Skin epidermis (tissue), 12 donors: ENCODE results near the gene CDR2.
"Not testable (repeated sequence)": the region's sequence is repeated elsewhere in the genome, so short reads cannot be mapped to it uniquely, and the experiment has no call there.

ENCODE experiments used
- H3K27ac ChIP-seq, 21 experiments: fragments of 200-600 bp; sonication (generic) in 11 of 21; one replicate each; pipeline ENCODE4 v1.5.0; 2020; ENCODE audit warnings: mild to moderate bottlenecking in 3 of 21, inconsistent platforms in 2 of 21, moderate library complexity in 2 of 21
- H3K4me3 ChIP-seq, 7 experiments: fragments of 200-600 bp; sonication (generic) in 2 of 7; one replicate each; pipeline ENCODE4 v1.5.0; 2020; ENCODE audit warnings: inconsistent platforms in 2 of 7, mild to moderate bottlenecking in 2 of 7, moderate library complexity in 1 of 7

CDR2 gene

GRCh38 chr16:22380529-22380928 lies 6.1 kb upstream of the CDR2 start:
- Histone ChIP-seq H3K27ac (peak overlapping the region in 2 of 21 experiments; percentile 43 to 56), H3K4me3 (no peak overlapping the region)

GRCh38 chr16:22379656-22380055 lies 5.2 kb upstream of the CDR2 start:
- H3K4me3 ChIP-seq: no peak overlapping the region
- no peak overlapping the region for H3K27ac ChIP-seq

- no peak overlapping the region for H3K27ac ChIP-seq
- H3K4me3 ChIP-seq: no peak overlapping the region
Measured at GRCh38 chr16:22375963-22376640, 1.7 kb upstream of the CDR2 start.

GRCh38 chr16:22375117-22375962 lies 921 bp upstream of the CDR2 start:
- H3K4me3 ChIP-seq: peak overlapping the region; percentile 63 to 95 (median 72)
- peak overlapping the region in 19 of 21 experiments; percentile 39 to 90 (median 76) for H3K27ac ChIP-seq

GRCh38 chr16:22373662-22374310 lies 633 bp downstream of the CDR2 start:
- peak overlapping the region; percentile 61 to 90 (median 85) for H3K27ac ChIP-seq
- H3K4me3 ChIP-seq: peak overlapping the region; percentile 63 to 95 (median 72)

- peak overlapping the region; percentile 63 to 95 (median 72) for H3K4me3 ChIP-seq
- H3K27ac ChIP-seq: peak overlapping the region in 16 of 21 experiments; percentile 61 to 90 (median 85)
Measured at GRCh38 chr16:22372882-22373661, 1.3 kb downstream of the CDR2 start.

- H3K4me3 ChIP-seq: no peak overlapping the region
Measured at GRCh38 chr16:22370038-22370820, 4.2 kb downstream of the CDR2 start.

GRCh38 chr16:22369221-22369811 lies 5.1 kb downstream of the CDR2 start:
- Histone ChIP-seq H3K4me3 (no peak overlapping the region), H3K27ac (peak overlapping the region in 9 of 21 experiments; percentile 1 to 63 (median 16))

More at GRCh38 chr16:22370038-22370820, 4.2 kb downstream of the CDR2 start:
- peak overlapping the region in 8 of 21 experiments; percentile 7 to 46 (median 24) for H3K27ac ChIP-seq

GRCh38 chr16:22368200-22368826 lies 6.1 kb downstream of the CDR2 start:
- H3K27ac ChIP-seq: peak overlapping the region in 1 of 21 experiments; percentile 16
- not testable (repeated sequence) for H3K4me3 ChIP-seq

- Histone ChIP-seq H3K4me3 (no peak overlapping the region), H3K27ac (no peak overlapping the region)
Measured at GRCh38 chr16:22366889-22367288, 7.5 kb downstream of the CDR2 start.

- no peak overlapping the region for H3K4me3 ChIP-seq
- no peak overlapping the region for H3K27ac ChIP-seq
Measured at GRCh38 chr16:22366371-22366770, 8.0 kb downstream of the CDR2 start.

GRCh38 chr16:22364241-22364640 lies 10.2 kb downstream of the CDR2 start:
- no peak overlapping the region for H3K27ac ChIP-seq
- H3K4me3 ChIP-seq: no peak overlapping the region

GRCh38 chr16:22360963-22361659 lies 13.3 kb downstream of the CDR2 start:
- no peak overlapping the region for H3K4me3 ChIP-seq
- H3K27ac ChIP-seq: peak overlapping the region in 1 of 21 experiments; percentile 7

- Histone ChIP-seq H3K27ac (peak overlapping the region in 2 of 21 experiments; percentile 8 to 62), H3K4me3 (no peak overlapping the region)
Measured at GRCh38 chr16:22359679-22360078, 14.7 kb downstream of the CDR2 start.

GRCh38 chr16:22358000-22358399 lies 16.4 kb downstream of the CDR2 start:
- peak overlapping the region in 9 of 21 experiments; percentile 0 to 80 (median 70) for H3K27ac ChIP-seq
- no peak overlapping the region for H3K4me3 ChIP-seq

GRCh38 chr16:22357635-22357971 lies 16.8 kb downstream of the CDR2 start:
- no peak overlapping the region for H3K4me3 ChIP-seq
- peak overlapping the region in 10 of 21 experiments; percentile 17 to 80 (median 65) for H3K27ac ChIP-seq

GRCh38 chr16:22356930-22357634 lies 17.3 kb downstream of the CDR2 start:
- H3K27ac ChIP-seq: peak overlapping the region in 10 of 21 experiments; percentile 17 to 80 (median 45)
- H3K4me3 ChIP-seq: no peak overlapping the region
